NK-92 (cell line): ENCODE measurements around the gene SKA1.
"Not testable (repeated sequence)": the region's sequence is repeated elsewhere in the genome, so short reads cannot be mapped to it uniquely, and the experiment has no call there.

Experiments
- DNase-seq: peaks from one replicate; lab custom pipeline; 2025; ENCODE audit not compliant: unreplicated experiment; lab: John Stamatoyannopoulos, UW

Gene SKA1

DNA sequence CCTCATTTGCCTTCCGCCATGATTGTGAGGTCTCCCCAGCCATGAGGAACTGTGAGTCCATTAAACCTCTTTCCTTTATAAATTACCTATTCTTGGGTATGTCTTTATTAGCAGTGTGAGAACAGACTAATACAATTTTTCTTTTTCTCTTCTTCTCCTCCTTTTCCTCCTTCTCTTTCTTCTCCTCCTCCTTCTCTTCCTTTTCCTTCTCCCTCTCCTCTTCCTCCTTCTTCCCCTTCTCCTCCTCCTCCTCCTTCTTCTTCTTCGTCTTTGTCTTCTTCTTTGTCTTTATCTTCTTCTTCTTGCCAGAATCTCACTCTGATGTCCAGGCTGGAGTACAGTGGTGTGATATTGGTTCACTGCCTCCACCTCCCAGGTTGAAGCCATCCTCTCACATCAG is 20.2 kb downstream of the SKA1 start:
- DNase-seq, result no peak

DNA sequence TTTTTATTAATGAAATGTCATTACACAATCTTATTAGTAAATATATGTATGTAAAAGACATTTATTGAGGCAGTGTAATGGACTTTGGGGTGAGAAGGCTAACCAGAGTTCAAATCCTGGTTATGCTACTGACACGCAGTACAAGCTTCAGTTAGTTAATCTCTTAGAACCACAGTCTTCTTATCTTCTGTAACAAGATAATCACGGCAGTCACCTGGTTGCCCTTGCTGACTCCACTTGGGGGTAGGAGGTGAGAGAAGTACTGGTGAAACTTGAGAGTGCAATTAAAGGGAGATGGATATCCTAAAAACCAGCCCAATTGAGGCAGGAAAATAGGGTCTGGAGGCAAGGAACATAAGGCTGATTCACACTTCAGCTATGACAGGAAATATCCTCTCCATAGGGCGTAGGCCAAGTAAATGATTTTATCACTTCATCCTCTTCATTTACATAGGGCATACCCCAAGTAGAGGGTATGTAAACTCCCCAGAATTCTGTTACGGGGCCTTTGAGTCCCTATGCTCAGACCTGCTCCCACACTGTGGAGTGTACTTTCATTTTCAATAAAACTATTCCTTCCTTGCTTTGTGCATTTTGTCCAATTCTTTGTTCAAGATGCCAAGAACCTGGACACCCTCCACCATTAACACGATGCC is 21.3 kb downstream of the SKA1 start:
- no peak for DNase-seq

DNA sequence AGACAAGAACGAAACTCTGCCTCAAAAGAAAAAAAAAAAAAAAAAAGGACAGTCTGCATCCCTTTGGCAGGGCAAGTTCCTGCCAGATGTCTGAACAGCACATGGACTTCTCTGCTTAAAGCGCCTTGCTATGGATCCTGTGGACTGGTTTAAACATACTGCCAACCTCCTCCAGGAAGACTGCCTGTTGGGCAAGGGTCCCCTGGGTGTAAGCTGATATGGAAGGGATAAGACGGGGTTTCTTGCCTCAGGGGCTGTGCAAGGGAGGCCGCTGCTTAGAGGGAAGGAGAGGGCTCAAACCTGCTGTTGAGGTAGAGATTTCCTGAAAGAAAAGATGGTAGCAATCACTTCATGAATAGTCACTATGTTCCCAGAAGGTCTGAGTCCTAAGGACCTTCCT is 22.2 kb downstream of the SKA1 start:
- DNase-seq, result no peak

DNA sequence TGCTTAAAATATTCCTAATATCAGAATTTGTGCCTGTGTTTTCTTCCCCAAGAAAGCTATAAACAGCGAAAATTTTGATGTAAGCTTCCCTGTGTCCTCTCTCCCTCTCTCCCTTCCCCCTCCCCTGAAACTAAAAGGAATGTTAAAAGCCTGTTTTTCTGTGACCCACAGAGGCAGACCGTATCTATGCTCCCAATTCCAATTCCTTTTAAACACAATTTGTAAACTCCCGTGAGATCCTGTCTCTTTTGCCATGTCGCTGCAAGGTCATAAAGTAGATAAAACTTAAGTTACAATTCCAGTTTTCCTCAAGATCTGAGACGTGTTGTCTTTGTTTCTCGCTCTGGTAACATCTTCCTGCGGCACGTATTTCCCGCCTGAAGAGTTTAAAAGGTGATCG is 23.3 kb downstream of the SKA1 start:
- no peak for DNase-seq

DNA sequence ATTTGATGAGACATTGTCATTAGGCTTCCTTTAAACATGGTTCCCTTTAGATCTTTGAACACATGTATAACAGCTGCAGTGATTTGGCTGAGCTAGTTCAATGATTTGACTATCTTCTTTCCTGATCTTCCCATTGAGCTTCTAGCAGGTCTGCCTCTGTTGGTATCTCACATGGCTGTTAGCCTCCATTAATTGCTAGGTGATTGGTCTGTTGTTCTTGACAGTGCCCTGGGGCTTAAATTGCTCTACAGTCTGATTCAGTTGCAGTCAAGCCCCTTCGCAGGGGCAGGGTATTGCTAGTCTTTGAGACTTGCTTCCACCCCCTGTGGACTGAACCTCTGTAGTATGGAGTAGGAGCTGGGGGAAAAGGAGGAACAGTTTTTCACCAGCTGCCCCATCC is 24.1 kb downstream of the SKA1 start:
- DNase-seq, result no peak

DNA sequence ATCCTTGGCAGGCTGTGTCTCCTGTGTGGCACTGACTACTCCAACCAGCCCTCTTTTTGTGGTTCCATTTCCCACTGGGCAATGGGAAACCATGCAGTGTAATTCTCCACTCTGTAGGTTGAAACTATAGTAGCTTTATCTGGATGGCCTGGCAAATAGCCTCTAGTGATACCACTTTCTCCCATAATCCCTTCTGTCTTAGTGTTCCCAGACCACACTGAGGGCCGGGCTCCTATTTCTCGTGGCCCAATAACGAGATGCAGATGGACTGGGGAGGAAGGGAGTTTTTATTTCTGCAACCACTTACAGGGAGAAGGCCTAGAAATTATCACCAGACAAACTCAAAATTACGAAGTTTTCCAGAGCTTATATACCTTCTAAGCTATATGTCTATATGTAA is 24.7 kb downstream of the SKA1 start:
- no peak for DNase-seq

DNA sequence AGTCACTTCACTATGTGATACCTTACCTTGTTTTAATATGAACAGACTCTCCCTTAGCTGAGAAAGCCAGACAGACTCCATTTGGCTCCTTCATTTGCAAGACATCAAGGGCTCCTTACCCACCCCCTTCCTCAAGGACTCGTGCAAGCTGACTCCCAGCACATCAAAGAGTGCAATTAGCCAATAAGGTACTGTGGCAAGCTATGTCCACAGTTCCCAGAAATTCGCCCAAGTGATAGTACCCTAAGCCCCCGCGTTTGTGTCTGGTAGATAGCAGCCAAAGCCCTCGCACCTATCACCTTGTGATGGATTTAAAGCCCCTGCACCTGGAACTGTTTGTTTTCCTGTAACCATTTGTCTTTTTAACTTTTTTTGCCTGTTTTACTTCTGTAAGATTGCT is 25.6 kb downstream of the SKA1 start:
- not testable (repeated sequence) for DNase-seq

DNA sequence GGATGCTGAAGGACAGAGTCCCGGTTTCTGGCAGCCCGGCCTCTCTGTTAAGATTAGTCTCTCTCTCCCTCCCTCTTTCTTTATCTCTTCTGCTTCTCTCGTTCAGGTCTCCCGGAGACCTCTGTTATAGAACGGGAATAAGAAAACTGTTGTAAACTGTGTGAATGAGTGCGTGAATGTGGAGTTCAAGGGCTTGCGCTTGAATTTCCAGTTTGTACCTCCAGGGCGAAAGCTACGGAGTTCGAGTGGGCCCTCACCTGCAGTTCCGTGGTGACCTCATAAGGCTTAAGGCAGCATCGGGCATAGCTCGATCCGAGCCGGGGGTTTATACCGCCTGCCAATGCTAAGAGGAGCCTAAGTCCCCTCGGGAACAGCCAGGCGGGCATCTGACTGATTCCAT is 26.4 kb downstream of the SKA1 start:
- no peak for DNase-seq

DNA sequence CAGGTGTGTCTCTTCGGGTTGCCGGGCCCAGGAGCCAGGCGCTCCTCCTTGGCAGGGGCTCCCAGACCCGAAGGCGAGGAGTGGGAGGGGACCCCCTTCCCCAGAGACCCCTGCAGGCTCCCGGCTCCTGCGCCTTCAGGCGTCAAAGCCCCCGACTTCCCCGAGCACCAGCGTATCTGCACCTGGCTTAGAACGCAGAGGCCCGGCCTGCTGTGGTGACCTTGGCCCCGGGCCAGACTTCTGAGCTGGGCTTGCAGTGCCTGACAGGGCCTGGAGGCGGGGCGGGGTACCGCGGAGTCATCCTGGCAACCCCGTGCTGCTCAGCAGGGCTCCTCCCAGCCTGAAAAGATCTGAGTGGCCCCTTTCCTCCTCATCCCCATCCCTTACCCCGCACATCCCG is 27.0 kb downstream of the SKA1 start:
- DNase-seq, result no peak

DNA sequence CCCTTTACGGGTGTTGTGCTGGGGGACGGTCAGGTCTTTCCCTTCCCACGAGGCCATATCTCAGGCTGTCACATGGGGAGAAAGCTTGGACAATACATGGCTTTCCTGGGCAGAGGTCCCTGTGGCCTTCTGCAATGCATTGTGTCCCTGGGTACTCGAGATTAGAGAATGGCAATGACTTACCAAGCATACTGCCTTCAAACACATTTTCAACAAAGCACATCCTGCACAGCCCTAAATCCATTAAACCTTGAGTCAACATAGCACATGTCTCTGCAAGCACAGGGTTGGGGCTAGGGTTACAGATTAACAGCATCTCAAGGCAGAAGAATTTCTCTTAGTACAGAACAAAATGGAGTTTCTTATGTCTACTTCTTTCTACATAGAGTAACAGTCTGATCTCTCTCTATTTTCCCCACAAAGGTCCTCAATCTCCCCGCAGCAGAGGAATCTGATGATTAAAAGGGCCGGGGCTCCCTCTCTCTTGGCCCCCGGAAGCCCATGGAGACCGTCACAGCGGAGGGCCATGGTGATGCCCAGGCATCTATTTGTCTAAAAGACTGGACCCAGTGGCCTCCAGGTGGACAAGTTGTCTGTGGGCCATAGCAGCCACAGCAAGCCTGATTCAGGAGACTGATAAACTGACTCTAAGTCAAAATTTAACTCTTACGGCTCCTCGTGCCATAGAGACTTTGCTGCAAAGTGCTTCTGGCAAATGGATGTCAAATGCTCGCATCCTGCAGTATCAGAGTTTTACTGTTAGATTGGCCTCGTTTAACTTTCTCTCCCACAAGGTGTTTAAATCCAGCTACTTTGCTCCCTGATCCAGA is 30.1 kb downstream of the SKA1 start:
- DNase-seq, result not testable (repeated sequence)

DNA sequence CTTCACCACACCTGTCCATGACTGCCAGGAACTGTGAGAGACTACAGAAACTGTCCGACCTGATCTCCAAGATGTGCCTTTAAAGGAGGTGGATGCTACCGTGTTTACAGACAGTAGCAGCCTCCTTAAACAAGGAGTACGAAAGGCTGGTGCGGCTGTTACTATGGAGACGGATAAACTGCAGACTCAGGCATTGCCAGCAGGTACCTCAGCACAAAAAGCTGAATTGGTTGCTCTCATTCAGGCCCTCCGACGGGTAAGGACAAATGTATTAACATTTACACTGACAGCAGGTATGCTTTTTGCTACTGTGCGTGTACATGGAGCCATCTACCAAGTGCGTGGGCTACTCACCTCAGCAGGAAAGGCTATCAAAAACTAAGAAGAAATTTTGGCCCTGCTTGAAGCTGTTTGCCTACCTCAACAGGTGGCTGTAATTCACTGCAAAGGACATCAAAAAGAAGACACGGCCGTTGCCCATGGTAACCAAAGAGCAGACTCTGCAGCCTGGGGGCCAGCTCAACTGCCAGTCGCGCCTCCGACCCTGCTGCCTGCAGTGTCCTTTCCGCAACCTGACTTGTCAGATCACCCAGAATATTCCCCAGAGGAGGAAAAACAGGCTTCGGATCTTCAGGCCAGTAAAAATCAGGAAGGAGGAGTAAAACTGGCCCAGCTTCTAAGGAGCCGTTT is 30.9 kb downstream of the SKA1 start:
- DNase-seq, result no peak

DNA sequence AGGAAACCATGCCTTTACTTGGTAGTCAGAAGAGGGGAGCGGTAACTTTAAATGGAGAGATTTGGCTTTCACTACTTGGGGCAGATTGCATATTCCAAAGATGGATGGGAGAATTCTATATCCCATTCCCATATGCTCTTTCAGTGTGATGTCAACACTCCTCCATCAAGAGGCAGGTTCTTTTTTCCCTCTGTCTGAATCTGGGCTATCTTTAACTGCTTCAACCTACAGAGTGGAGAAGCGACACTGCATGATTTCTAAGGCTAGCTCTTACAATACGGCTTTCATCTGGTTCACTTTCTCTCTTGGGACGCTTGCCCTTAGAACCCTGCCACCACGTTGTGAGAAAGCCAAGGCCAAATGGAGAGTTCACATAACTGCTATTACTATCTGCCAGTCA is 34.4 kb downstream of the SKA1 start:
- DNase-seq, result no peak

DNA sequence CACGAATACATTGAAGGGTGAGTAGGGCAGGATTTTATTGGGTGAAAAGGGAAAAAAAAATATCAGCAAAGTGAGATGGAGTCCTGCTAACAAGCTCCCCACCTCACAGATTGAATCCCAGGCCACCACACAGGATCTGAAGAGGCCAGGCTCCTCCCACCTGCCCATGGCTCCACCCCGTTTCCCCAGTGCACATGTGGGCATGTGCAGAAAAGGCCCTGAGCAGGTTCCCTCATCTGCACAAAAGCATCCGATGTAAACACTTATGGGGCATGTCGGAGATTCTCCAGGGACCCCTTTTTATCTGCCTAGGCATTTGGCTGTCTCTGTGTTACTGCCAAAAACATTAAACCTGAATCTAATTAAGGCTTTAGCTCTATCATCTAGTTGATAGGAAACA is 35.2 kb downstream of the SKA1 start:
- DNase-seq, result no peak

DNA sequence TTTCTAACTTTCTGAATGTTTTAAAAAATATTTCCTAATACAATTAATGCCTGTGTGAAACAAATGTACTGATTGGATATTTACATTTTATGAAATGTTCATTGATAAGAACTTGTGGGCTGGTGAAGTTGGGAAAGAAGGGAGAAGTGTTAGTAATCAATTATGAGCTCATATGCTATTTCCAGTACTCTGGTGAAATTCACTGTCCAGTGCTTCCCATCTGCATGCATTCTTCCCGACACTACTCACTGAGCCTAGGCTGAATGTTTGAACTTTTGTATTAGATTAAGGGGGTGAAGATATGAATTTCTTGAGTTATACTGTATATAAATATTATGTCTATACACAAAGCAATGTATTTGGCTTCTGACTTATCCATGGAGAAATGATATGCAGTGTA is 36.0 kb downstream of the SKA1 start:
- no peak for DNase-seq

DNA sequence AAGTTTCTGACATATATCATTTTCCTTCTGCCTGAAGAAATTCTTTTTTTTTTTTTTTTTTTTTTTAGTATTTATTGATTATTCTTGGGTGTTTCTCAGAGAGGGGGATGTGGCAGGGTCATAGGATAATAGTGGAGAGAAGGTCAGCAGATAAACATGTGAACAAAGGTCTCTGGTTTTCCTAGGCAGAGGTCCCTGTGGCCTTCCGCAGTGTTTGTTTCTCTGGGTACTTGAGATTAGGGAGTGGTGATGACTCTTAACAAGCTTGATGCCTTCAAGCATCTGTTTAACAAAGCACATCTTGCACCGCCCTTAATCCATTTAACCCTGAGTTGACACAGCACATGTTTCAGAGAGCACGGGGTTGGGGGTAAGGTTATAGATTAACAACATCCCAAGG is 42.0 kb downstream of the SKA1 start:
- DNase-seq, result not testable (repeated sequence)

DNA sequence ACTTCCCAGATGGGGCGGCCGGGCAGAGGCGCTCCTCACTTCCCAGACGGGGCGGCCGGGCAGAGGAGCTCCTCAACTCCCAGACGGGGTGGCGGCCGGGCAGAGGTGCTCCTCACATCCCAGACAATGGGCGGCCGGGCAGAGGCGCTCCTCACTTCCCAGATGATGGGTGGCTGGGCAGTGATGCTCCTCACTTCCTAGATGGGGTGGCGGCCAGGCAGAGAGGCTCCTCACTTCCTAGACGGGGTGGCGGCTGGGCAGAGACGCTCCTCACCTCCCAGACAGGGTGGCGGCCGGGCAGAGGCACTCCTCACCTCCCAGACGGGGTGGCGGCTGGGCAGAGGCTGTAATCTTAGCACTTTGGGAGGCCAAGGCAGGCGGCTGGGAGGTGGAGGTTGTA is 42.9 kb downstream of the SKA1 start:
- DNase-seq, result not testable (repeated sequence)

DNA sequence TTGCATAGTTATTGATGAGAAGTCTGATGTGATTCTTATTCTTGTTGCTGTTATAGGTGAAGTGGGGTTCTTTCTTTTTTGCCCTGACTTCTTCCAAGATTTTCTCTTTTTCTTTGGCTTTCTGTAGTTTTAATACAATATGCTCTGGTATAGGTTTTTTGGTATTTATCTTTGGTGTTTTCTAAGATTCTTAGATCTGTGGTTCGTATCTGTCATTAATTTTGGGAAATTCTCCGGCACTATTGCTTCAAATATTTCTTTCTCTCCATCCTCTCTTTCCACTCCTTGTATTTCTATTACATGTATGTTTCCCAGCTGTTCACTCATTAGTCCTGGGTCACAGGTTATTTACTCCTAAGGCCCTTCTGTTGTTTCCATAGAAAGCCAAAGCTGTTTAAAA is 43.8 kb downstream of the SKA1 start:
- no peak for DNase-seq

DNA sequence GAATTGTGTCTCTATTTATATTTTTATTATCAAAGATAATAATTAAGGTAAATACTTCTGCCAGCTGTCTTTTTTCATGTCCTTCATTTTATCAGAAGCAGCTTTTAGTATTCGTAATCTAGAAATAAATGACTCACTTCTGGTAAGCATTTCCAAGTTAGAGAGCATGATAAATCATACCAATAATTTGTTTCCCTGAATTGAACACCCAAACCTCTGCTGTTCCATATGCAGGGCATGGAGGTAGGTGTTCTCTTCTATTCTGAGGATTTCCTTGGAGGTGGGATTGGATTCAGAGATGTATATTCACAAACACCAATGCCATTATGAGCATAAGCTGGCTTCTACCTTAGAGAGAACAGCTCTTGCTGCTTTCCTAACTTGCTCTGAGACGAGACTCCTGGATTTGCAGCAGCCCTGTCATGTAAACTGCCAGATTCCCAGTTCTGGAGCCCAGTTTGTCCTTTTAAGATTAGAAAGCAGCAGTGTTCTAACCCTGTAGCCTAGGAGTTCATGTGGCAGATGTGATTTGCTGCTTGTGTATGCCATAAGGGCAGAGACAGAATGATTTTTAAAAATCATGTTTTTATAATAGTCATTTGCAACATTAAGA is 47.5 kb downstream of the SKA1 start:
- no peak for DNase-seq

DNA sequence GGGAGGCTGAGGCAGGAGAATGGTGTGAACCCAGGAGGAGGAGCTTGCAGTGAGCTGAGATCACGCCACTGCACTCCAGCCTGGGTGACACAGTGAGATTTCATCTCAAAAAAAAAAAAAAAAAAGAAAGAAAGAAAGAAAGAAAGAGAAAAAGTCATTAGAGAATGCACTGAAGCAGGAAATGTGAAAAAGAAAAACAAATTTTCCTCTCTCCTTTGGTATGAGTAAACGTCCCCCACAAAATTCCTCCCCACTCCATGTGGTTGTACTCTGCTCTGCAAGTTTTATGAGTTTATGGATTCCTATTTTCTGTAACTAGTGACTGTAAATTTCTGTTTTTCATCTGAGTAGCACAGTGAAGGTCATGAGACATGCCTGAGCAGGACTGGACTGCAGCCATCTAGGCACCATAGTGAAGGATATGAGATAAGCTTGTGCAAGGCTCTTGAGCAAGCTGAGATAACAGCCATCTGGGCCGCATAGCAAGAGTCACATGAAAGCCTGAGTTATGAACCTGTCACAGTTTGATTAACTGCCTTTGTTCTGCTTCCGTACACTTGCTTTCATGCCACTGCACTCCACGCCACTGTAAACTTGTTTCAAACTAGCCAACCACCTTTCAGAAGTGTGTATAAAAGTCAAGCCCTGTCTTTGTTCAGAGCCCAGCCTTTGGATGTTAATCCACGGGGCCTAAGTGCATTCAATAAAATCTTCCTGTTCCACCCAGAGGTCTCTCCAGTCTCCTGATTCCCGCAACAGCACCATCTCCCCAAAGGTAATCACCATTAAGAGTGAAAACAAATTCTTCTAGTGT is 50.2 kb downstream of the SKA1 start:
- no peak for DNase-seq

DNA sequence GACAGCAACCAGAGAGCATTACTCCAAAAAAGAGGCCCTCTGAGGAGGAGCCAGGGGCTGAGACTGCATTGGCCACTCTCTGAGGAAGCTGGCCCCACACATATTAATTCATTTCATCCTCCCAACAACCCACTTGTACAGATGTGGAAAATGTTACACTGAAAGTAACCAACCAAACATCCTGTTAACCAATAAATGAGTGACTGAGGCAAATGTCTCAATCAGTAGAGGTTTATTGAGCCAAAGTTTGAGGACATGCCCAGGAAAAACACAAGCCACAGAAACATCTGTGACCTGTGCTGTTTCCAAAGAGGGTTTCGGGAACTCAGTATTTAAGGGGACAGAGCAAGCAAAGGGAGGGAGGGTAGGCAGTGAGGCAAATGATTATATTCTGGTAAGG is 53.0 kb downstream of the SKA1 start:
- DNase-seq, result no peak
